Neuronal stem cell (in vitro differentiated cells): ENCODE results near the gene ANKRD44.

ENCODE experiments used
- DNase-seq: peaks from one replicate; pipeline ENCODE4 v3.0.0-alpha.2; 2013; ENCODE audit warnings: low spot score
- H2AFZ ChIP-seq: one replicate; pipeline ENCODE4 v1.6.1; 2013; ENCODE audit warnings: mild to moderate bottlenecking, low read length, inconsistent platforms
- H2AK5ac ChIP-seq: 2 replicates; pipeline ENCODE4 v1.6.1; 2013; ENCODE audit warnings: low read depth, mild to moderate bottlenecking, inconsistent platforms, low read length, moderate library complexity, mixed read lengths
- H2BK120ac ChIP-seq: 2 replicates; pipeline ENCODE4 v1.6.1; 2013; ENCODE audit warnings: low read depth, mild to moderate bottlenecking, inconsistent platforms, low read length, moderate library complexity, mixed read lengths
- H2BK12ac ChIP-seq: one replicate; pipeline ENCODE4 v1.6.1; 2013; ENCODE audit warnings: low read length, inconsistent platforms
- H2BK15ac ChIP-seq: 2 replicates; pipeline ENCODE4 v1.6.1; 2013; ENCODE audit warnings: mild to moderate bottlenecking, low read length, inconsistent platforms, mixed read lengths
- H2BK5ac ChIP-seq: one replicate; pipeline ENCODE4 v1.6.1; 2013; ENCODE audit warnings: inconsistent platforms, mild to moderate bottlenecking, low read length, moderate library complexity
- H3K14ac ChIP-seq: one replicate; pipeline ENCODE4 v1.6.1; 2013; ENCODE audit warnings: low read length, inconsistent platforms
- H3K18ac ChIP-seq: 2 replicates; pipeline ENCODE4 v1.6.1; 2013; ENCODE audit warnings: low read length, inconsistent platforms
- H3K23ac ChIP-seq: 2 replicates; pipeline ENCODE4 v1.6.1; 2013; ENCODE audit warnings: low read depth, mild to moderate bottlenecking, mixed read lengths, low read length, inconsistent platforms; ENCODE audit not compliant: poor library complexity
- H3K27ac ChIP-seq: replicated peaks from 3 replicates; pipeline ENCODE4 v1.5.1; 2013; ENCODE audit warnings: low read length, inconsistent platforms
- H3K27me3 ChIP-seq, 3 experiments: 2 replicates each; pipeline ENCODE4 v1.6.1; 2013; ENCODE audit warnings: low read length in 3 of 3, mild to moderate bottlenecking in 2 of 3, inconsistent platforms in 1 of 3, low read depth in 1 of 3, mixed read lengths in 1 of 3, moderate library complexity in 1 of 3; ENCODE audit not compliant: control insufficient read depth in 3 of 3, insufficient read depth in 3 of 3
- H3K36me3 ChIP-seq, 2 donors: replicated peaks in 1 of 2; 2 replicates each; pipeline ENCODE4 v1.6.1; 2013; ENCODE audit warnings: low read length in 2 of 2; ENCODE audit not compliant: control insufficient read depth in 2 of 2, insufficient read depth in 2 of 2
- H3K4ac ChIP-seq: 2 replicates; pipeline ENCODE4 v1.6.1; 2013; ENCODE audit warnings: inconsistent platforms, mild to moderate bottlenecking, low read length, moderate library complexity
- H3K4me1 ChIP-seq, 2 donors: 1 replicate in 1 of 2; 2 replicates in 1 of 2; pipeline ENCODE4 v1.6.1; 2013; ENCODE audit warnings: low read length in 2 of 2, low read depth in 1 of 2; ENCODE audit not compliant: control insufficient read depth in 2 of 2, insufficient read depth in 1 of 2
- H3K4me2 ChIP-seq: one replicate; pipeline ENCODE4 v1.6.1; 2013; ENCODE audit warnings: mild to moderate bottlenecking, low read length, inconsistent platforms; ENCODE audit not compliant: insufficient read depth, poor library complexity, severe bottlenecking
- H3K4me3 ChIP-seq, 2 donors: 2 replicates each; pipeline ENCODE4 v1.5.1; 2013; ENCODE audit warnings: low read length in 2 of 2, mild to moderate bottlenecking in 2 of 2, inconsistent platforms in 1 of 2, moderate library complexity in 1 of 2
- H3K79me1 ChIP-seq: one replicate; pipeline ENCODE4 v1.6.1; 2013; ENCODE audit warnings: low read depth, mild to moderate bottlenecking, inconsistent platforms, low read length, moderate library complexity
- H3K9ac ChIP-seq: one replicate; pipeline ENCODE4 v1.6.1; 2013; ENCODE audit warnings: mild to moderate bottlenecking, low read depth, low read length, inconsistent platforms; ENCODE audit not compliant: poor library complexity
- H3K9me3 ChIP-seq, 2 donors: replicated peaks in 1 of 2; 2 replicates each; pipeline versions ENCODE3 to v1.6.1; 2013; ENCODE audit warnings: low read length in 2 of 2, mild to moderate bottlenecking in 2 of 2, inconsistent platforms in 1 of 2, low read depth in 1 of 2, mixed read lengths in 1 of 2, moderate library complexity in 1 of 2; ENCODE audit not compliant: control insufficient read depth in 2 of 2, insufficient read depth in 1 of 2
- H4K8ac ChIP-seq: one replicate; pipeline ENCODE4 v1.6.1; 2013; ENCODE audit warnings: low read depth, mild to moderate bottlenecking, inconsistent platforms, low read length, moderate library complexity
- H4K91ac ChIP-seq: one replicate; pipeline ENCODE4 v1.6.1; 2013; ENCODE audit warnings: low read length, low read depth, mild to moderate bottlenecking, inconsistent platforms; ENCODE audit not compliant: poor library complexity
- WGBS, 2 donors: extraction: QIAGEN DNeasy Blood & Tissue Kit; methylation state at CpG; one replicate each; pipeline ENCODE4 v1.1.7; 2013; ENCODE audit warnings: missing lambda C conversion rate in 2 of 2, mixed read lengths in 1 of 2; ENCODE audit not compliant: insufficient read length in 2 of 2, insufficient replicate concordance in 1 of 2; ENCODE audit errors: extremely low coverage in 2 of 2; 5-methylcytosine and 5-hydroxymethylcytosine counted together

Gene ANKRD44

DNA sequence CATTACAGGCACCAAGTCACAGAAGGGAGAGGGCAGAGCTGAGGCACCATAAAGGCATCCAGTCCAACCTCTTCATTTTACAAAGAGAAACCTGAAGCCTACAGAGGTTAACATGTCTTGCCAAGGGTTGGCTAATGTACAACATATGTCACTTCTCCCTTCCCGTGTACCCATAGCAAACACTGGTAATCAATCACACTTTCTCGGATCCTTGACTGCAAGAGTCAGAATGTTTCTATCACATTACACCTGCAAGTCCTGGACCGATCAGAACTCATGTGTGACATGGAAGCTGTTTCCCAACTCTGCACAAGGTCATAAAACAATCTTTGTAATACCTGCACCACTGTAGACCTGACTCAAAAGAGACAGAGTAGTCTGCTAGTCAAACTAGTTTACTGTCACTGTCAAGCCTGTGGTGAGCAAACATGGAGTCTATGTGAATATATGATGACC is 6.0 kb downstream of the ANKRD44 start:
- no peak overlapping the region for H2BK120ac ChIP-seq
- H3K23ac ChIP-seq, result no peak overlapping the region
- no peaks in the 10 kb centered on the region for H3K9me3 ChIP-seq
- no peak overlapping the region for H3K18ac ChIP-seq
- no peak overlapping the region for H2BK5ac ChIP-seq
- H3K4me2 ChIP-seq, result no peak overlapping the region
- H4K8ac ChIP-seq, result no peak overlapping the region
- H2BK15ac ChIP-seq, result no peak overlapping the region
- H3K14ac ChIP-seq, result no peak overlapping the region
- WGBS, 2 donors, result no CpG with 5 or more reads among the region's 3 CpGs
- no peak overlapping the region for H3K4ac ChIP-seq
- H2AFZ ChIP-seq, result no peak overlapping the region
- no peak overlapping the region for H3K9ac ChIP-seq
- no peak for DNase-seq
- H3K79me1 ChIP-seq, result no peaks in the 10 kb centered on the region
- no peak overlapping the region for H2AK5ac ChIP-seq
- H3K27me3 ChIP-seq, result peaks cover 0 to 35% (median 4%) of the 10 kb centered on the region in 3 experiments
- no peak overlapping the region for H3K27ac ChIP-seq
- H3K36me3 ChIP-seq, result no peaks in the 10 kb centered on the region
- H3K4me1 ChIP-seq, result peaks cover 0 to 3% of the 10 kb centered on the region in 2 donors
- H3K4me3 ChIP-seq, result no peak overlapping the region
- H2BK12ac ChIP-seq, result no peak overlapping the region
- no peak overlapping the region for H4K91ac ChIP-seq

DNA sequence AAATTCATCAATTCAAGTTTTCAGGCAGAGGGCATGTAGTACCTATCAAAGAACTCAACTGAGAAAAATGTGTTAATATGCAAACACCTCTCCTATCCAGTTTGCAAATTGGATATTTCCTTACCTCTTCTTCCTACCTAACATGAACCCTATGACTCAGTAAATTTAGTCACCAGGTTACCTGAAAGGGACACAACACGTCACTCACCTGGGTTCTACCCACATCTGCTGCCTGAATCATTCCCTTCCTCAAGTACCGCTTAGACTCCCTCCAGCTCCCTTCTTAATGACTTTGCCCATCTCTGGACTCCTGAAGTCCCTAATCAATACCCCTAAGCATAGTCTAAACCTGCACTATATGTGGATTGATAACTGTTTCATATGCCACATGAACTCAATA is 10.4 kb downstream of the ANKRD44 start:
- H3K14ac ChIP-seq, result no peak overlapping the region
- no peak overlapping the region for H4K8ac ChIP-seq
- no peak overlapping the region for H2BK12ac ChIP-seq
- H3K9ac ChIP-seq, result no peak overlapping the region
- DNase-seq, result no peak
- H3K4me2 ChIP-seq, result no peak overlapping the region
- no peak overlapping the region for H2AFZ ChIP-seq
- H3K27ac ChIP-seq, result no peak overlapping the region
- no peak overlapping the region for H2AK5ac ChIP-seq
- WGBS, 2 donors, result no CpG with 5 or more reads among the region's 2 CpGs
- no peak overlapping the region for H3K4me3 ChIP-seq
- H3K27me3 ChIP-seq, result peaks cover 0 to 5% (median 0%) of the 10 kb centered on the region in 3 experiments
- no peak overlapping the region for H3K18ac ChIP-seq
- no peak overlapping the region for H3K23ac ChIP-seq
- H3K79me1 ChIP-seq, result no peaks in the 10 kb centered on the region
- no peak overlapping the region for H2BK5ac ChIP-seq
- H2BK120ac ChIP-seq, result no peak overlapping the region
- H3K4ac ChIP-seq, result no peak overlapping the region
- peaks cover 0 to 2% of the 10 kb centered on the region in 2 donors for H3K4me1 ChIP-seq
- H3K36me3 ChIP-seq, result no peaks in the 10 kb centered on the region
- no peak overlapping the region for H2BK15ac ChIP-seq
- H3K9me3 ChIP-seq, result no peaks in the 10 kb centered on the region
- no peak overlapping the region for H4K91ac ChIP-seq

DNA sequence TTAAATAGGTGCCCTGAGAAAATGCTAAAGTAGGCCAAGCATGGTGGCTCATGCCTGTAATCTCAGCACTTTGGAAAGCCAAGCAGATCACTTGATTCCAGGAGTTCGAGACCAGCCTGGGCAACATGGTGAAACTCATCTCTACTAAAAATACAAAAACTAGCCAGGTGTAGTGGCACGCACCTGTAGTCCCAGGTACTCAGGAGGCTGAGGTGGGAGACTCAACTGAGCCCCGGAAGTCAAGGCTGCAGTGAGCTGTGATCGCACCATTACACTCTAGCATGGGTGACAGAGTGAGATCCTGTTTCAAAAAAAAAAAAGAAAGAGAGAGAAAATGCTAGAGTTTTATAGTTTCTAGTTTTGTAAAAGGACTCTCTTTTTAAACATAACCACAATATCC is 12.0 kb downstream of the ANKRD44 start:
- Histone ChIP-seq H3K9ac (no peak overlapping the region), H3K4me3 (no peak overlapping the region), H3K27ac (no peak overlapping the region), H3K9me3 (no peaks in the 10 kb centered on the region), H2BK12ac (no peak overlapping the region), H3K18ac (no peak overlapping the region), H3K4ac (no peak overlapping the region), H3K36me3 (no peaks in the 10 kb centered on the region), H3K23ac (no peak overlapping the region), H2BK5ac (no peak overlapping the region), H3K27me3 (peaks cover 0 to 2% (median 0%) of the 10 kb centered on the region in 3 experiments), H2BK120ac (no peak overlapping the region), H2BK15ac (no peak overlapping the region), H3K4me1 (peaks cover 0 to 2% of the 10 kb centered on the region in 2 donors), H2AFZ (no peak overlapping the region), H3K14ac (no peak overlapping the region), H3K79me1 (no peaks in the 10 kb centered on the region), H2AK5ac (no peak overlapping the region), H3K4me2 (no peak overlapping the region), H4K91ac (no peak overlapping the region), H4K8ac (no peak overlapping the region)
- DNase-seq, result no peak
- WGBS, 2 donors, result no CpG with 5 or more reads among the region's 4 CpGs

DNA sequence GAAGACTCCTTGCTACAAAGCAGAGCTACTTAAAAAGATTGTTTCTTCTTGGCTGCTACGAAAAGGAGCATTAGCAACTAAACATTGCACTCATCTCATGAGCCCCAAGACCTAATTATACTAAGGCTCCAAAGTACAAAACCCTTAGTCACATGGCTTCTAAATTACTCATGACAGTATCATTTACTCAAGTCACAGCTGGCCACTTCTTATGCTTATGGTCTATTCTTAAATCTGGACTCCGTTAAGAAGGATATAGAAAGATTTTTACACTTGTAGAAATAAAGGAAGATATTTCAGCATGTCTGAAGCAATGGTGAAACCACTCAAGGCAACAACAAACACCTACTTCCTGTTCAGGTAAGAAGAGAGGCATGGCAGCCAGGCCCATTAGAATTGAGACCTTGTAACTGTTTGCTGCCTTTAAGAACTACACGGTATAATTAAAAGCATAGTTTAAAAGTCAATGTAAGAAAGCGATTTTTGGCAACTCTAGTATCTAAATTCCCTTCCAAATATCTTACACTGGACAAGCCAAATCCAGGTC is 12.7 kb downstream of the ANKRD44 start:
- no peak overlapping the region for H4K91ac ChIP-seq
- peaks cover 0 to 2% (median 0%) of the 10 kb centered on the region in 3 experiments for H3K27me3 ChIP-seq
- no peak for DNase-seq
- H3K79me1 ChIP-seq, result no peaks in the 10 kb centered on the region
- no peak overlapping the region for H3K4me2 ChIP-seq
- no peaks in the 10 kb centered on the region for H3K9me3 ChIP-seq
- H3K9ac ChIP-seq, result no peak overlapping the region
- no CpG with 5 or more reads among the region's 4 CpGs for WGBS, 2 donors
- no peak overlapping the region for H3K4ac ChIP-seq
- H3K23ac ChIP-seq, result no peak overlapping the region
- H2BK12ac ChIP-seq, result no peak overlapping the region
- no peak overlapping the region for H3K4me3 ChIP-seq
- H2BK5ac ChIP-seq, result no peak overlapping the region
- no peak overlapping the region for H2BK15ac ChIP-seq
- peaks cover 0 to 2% of the 10 kb centered on the region in 2 donors for H3K4me1 ChIP-seq
- H2AFZ ChIP-seq, result no peak overlapping the region
- no peak overlapping the region for H4K8ac ChIP-seq
- H3K14ac ChIP-seq, result no peak overlapping the region
- H2AK5ac ChIP-seq, result no peak overlapping the region
- H3K36me3 ChIP-seq, result no peaks in the 10 kb centered on the region
- H2BK120ac ChIP-seq, result no peak overlapping the region
- no peak overlapping the region for H3K18ac ChIP-seq
- no peak overlapping the region for H3K27ac ChIP-seq
